GM12878 (cell line): ENCODE results near the gene TSFM. TPM values are rescaled to one million over a fixed set of nuclear protein-coding genes. Genes with fewer than 3 reads are reported as not detected.

Experiments
- ATAC-seq: fragments of 200-7000 bp; cut with Tn5 transposase; 3 replicates; pipeline ENCODE4 v1.9.1; 2020; ENCODE audit warnings: mild to moderate bottlenecking, moderate library complexity
- BruUV-seq: library from RNA; stranded (reverse); fragments of 400-500 nt; replicated peaks from 2 replicates; lab custom pipeline; 2021; lab: Mats Ljungman, UMichigan
- CTCF ChIA-PET: fragments of 300-600 bp; sonication (Branson Sonifier 250); formaldehyde crosslinking; extraction: SDS; loops from one replicate; lab custom pipeline; 2021; ENCODE audit warnings: inconsistent platforms; lab: Yijun Ruan, JAX
- POLR2A ChIA-PET: fragments of 350-600 bp; formaldehyde crosslinking; extraction: SDS; loops from one replicate; lab custom pipeline; 2021; ENCODE audit warnings: inconsistent platforms; lab: Charles Lee
- RAD21 ChIA-PET: fragments of 300-600 bp; sonication (Branson Sonifier 250); formaldehyde crosslinking; loops from one replicate; lab custom pipeline; 2023; ENCODE audit warnings: antibody characterized with exemption; ENCODE audit not compliant: unreplicated experiment; lab: Charles Lee
- SMC1A ChIA-PET: fragments of 300-600 bp; sonication (Branson Sonifier 250); formaldehyde crosslinking; loops from one replicate; lab custom pipeline; 2023; ENCODE audit not compliant: unreplicated experiment, uncharacterized antibody; lab: Charles Lee
- DNase-seq: peaks from one replicate; pipeline ENCODE4 v3.0.0-alpha.2; 2011; ENCODE audit warnings: low read depth, low spot score
- FAIRE-seq: peaks from 3 replicates; lab custom pipeline; 2011; peaks lifted over from hg19 to GRCh38; lab: Jason Lieb, UNC
- H2AFZ ChIP-seq: 2 replicates; pipeline ENCODE4 v1.6.0; 2011; ENCODE audit warnings: low read depth, low read length, control low read depth; ENCODE audit not compliant: control insufficient read depth
- H3K27ac ChIP-seq: 2 replicates; pipeline ENCODE4 v1.5.1; 2011; ENCODE audit warnings: control low read depth; ENCODE audit not compliant: control insufficient read depth, insufficient read depth
- H3K27me3 ChIP-seq, 2 experiments: replicated peaks in 1 of 2; 2 replicates each; pipeline versions ENCODE4 v1.6.0 to v1.6.1; 2011; ENCODE audit warnings: low read length in 1 of 2; ENCODE audit not compliant: control insufficient read depth in 2 of 2, insufficient read depth in 2 of 2
- H3K36me3 ChIP-seq, 2 experiments: 2 replicates each; pipeline ENCODE4 v1.5.1; 2011; ENCODE audit warnings: low read length in 1 of 2; ENCODE audit not compliant: control insufficient read depth in 2 of 2, insufficient read depth in 2 of 2
- H3K4me1 ChIP-seq: 2 replicates; pipeline ENCODE4 v1.6.1; 2011; ENCODE audit warnings: mild to moderate bottlenecking, low read length, moderate library complexity, mixed read lengths; ENCODE audit not compliant: control insufficient read depth, insufficient read depth
- H3K4me2 ChIP-seq: 2 replicates; pipeline ENCODE4 v1.6.0; 2011; ENCODE audit warnings: control low read depth; ENCODE audit not compliant: control insufficient read depth, insufficient read depth
- H3K4me3 ChIP-seq: fragments of 200-600 bp; sonication (generic); 2 replicates; pipeline ENCODE4 v1.5.1; 2016
- H3K79me2 ChIP-seq: 2 replicates; pipeline ENCODE4 v1.6.0; 2011; ENCODE audit warnings: low read length; ENCODE audit not compliant: control insufficient read depth, insufficient read depth
- H3K9ac ChIP-seq: 2 replicates; pipeline ENCODE4 v1.8.0; 2011; ENCODE audit warnings: low read length, control low read depth, mixed read lengths; ENCODE audit not compliant: control insufficient read depth, insufficient read depth
- H3K9me3 ChIP-seq: replicated peaks from 3 replicates; pipeline ENCODE4 v1.5.1; 2011; ENCODE audit warnings: mild to moderate bottlenecking, low read length; ENCODE audit not compliant: control insufficient read depth, insufficient read depth
- H4K20me1 ChIP-seq: 2 replicates; pipeline ENCODE4 v1.6.0; 2011; ENCODE audit not compliant: control insufficient read depth, insufficient read depth
- BACH1 ChIP-seq: fragments of 450-650 bp; IDR thresholded peaks from 2 replicates; pipeline ENCODE4 v1.6.1; 2017; ENCODE audit warnings: mild to moderate bottlenecking, borderline replicate concordance
- BCL11A ChIP-seq: IDR thresholded peaks from 2 replicates; pipeline ENCODE4 v1.6.1; 2011; ENCODE audit warnings: low read depth, low read length
- CEBPB ChIP-seq, 2 experiments: fragments of 150-350 bp in 1 of 2; IDR thresholded peaks; 2 replicates each; pipeline ENCODE4 v1.6.1; 2012 to 2014; ENCODE audit warnings: low read depth in 2 of 2, low read length in 2 of 2, borderline replicate concordance in 1 of 2, inconsistent platforms in 1 of 2
- CHD1 ChIP-seq: IDR thresholded peaks from 2 replicates; pipeline ENCODE4 v1.6.1; 2012; ENCODE audit warnings: low read depth, low read length, improper control_type of control experiment
- ESRRA ChIP-seq: IDR thresholded peaks from 2 replicates; pipeline ENCODE4 v1.6.1; 2012; ENCODE audit warnings: mild to moderate bottlenecking, low read length, improper control_type of control experiment
- HDAC2 ChIP-seq: fragments of 200-600 bp; sonication (generic); IDR thresholded peaks from 2 replicates; pipeline ENCODE4 v1.6.1; 2017
- PML ChIP-seq: IDR thresholded peaks from 2 replicates; pipeline ENCODE4 v1.6.1; 2012; ENCODE audit warnings: low read length, inconsistent platforms
- POLR2AphosphoS2 ChIP-seq: IDR thresholded peaks from 2 replicates; pipeline ENCODE4 v1.6.1; 2011; ENCODE audit warnings: low read depth, mild to moderate bottlenecking, low read length, improper control_type of control experiment, moderate library complexity
- RAD51 ChIP-seq: fragments of 450-650 bp; IDR thresholded peaks from 2 replicates; pipeline ENCODE4 v1.6.1; 2016; ENCODE audit warnings: moderate library complexity, mild to moderate bottlenecking, inconsistent platforms
- STAT1 ChIP-seq: fragments of 450-650 bp; conservative IDR thresholded peaks from 2 replicates; pipeline ENCODE4 v1.6.1; 2014; ENCODE audit warnings: antibody characterized with exemption, mild to moderate bottlenecking
- TBL1XR1 ChIP-seq: IDR thresholded peaks from 2 replicates; pipeline ENCODE4 v1.6.1; 2012; ENCODE audit warnings: low read depth, low read length, improper control_type of control experiment
- ZBTB11 ChIP-seq: fragments of 450-650 bp; formaldehyde crosslinking; IDR thresholded peaks from 2 replicates; pipeline ENCODE4 v1.5.0; 2022; ENCODE audit warnings: mild to moderate bottlenecking, missing genetic modification characterization
- ZNF274 ChIP-seq: IDR thresholded peaks from one replicate; pipeline ENCODE4 v1.8.0; 2011; ENCODE audit not compliant: insufficient read length, insufficient read depth
- WGBS: methylation state at CpG from one replicate; pipeline ENCODE4 v1.1.6; 2016; ENCODE audit warnings: low lambda C conversion rate; ENCODE audit not compliant: insufficient replicate concordance, insufficient coverage; ENCODE audit errors: missing lambda C conversion rate; 5-methylcytosine and 5-hydroxymethylcytosine counted together
- in situ Hi-C: fragments of 300-500 bp; cut with MboI; formaldehyde crosslinking; loops from 9 replicates; pipeline ENCODE4 v1.14.3; 2018; ENCODE audit warnings: mixed read lengths
- intact Hi-C: fragments of 100-400 bp; cut with micrococcal nuclease; formaldehyde crosslinking; loops from one replicate; pipeline ENCODE4 v1.14.2; 2022; ENCODE audit not compliant: unreplicated experiment
- polyA plus RNA-seq, 11 experiments: library from polyadenylated mRNA; depleted of rRNA in 4 of 11; unstranded in 6 of 11; stranded (reverse) in 5 of 11; fragments of >200 nt; fragmentation: Nextera tagmentation in 4 of 11; fragmentation: Illumina TruSeq in 1 of 11; extraction: Ambion mirVana in 4 of 11; extraction: Trizol in 1 of 11; gene quantifications; 1 replicate in 1 of 11; 2 replicates in 10 of 11; pipeline versions ENCODE4 v1.2.1 to v1.2.3, GENCODE V29; 2011 to 2016; ENCODE audit warnings: inconsistent platforms in 2 of 11, missing spikeins in 2 of 11, low read depth in 1 of 11
- total RNA-seq, 4 experiments: library from RNA; depleted of rRNA in 3 of 4; stranded (reverse); fragments of >200 nt in 3 of 4; fragmentation: Illumina TruSeq in 1 of 4; extraction: Trizol in 1 of 4; gene quantifications; 2 replicates each; pipeline versions ENCODE4 v1.2.1 to v1.2.3, GENCODE V29; 2013 to 2021

Gene TSFM
- total and polyA plus RNA-seq, 10 of the 15 experiments (the other 5 are each of a cell fraction or from before 2014, with no cell fraction given), result 36.7 to 132 (median 45.6) TPM

- Histone ChIP-seq H2AFZ (no peak overlapping the region), H3K79me2 (no peaks in the 10 kb centered on the region), H3K9ac (no peak overlapping the region), H3K27me3 (no peaks in the 10 kb centered on the region), H3K4me2 (no peak overlapping the region), H3K9me3 (no peaks in the 10 kb centered on the region), H4K20me1 (no peaks in the 10 kb centered on the region), H3K27ac (no peak overlapping the region), H3K4me3 (no peak overlapping the region), H3K36me3 (peaks cover 22 to 37% of the 10 kb centered on the region in 2 experiments), H3K4me1 (no peaks in the 10 kb centered on the region)
- ChIA-PET CTCF (interaction anchor here (0.6 kb wide), 1 partner anchor 11 kb away, joined by 3 read pairs; no protein-coding TSS in a partner anchor), SMC1A (interaction anchor here (1.0 to 1.5 kb wide), 2 partner anchors 77 to 82 kb away, joined by 3 to 4 read pairs; no protein-coding TSS in a partner anchor), RAD21 (no interaction called here), POLR2A (no interaction called here)
- in situ Hi-C loops (no loop called here), intact Hi-C loops (no loop called here)
- BruUV-seq, result no TSS peak
- no peak for DNase-seq
- 95% methylated on average over 9 of the region's 10 CpGs for WGBS
- TF ChIP-seq ESRRA (no peak), CEBPB (IDR thresholded peaks at IDR 0.05; ENCODE audit: borderline replicate concordance in 1 of 2, low read depth in 2 of 2, low read length in 2 of 2) (no peak)
- ATAC-seq, result no peak
- FAIRE-seq, result no peak
Measured at GRCh38 chr12:57821474-57822214, 39.1 kb downstream of the TSFM start.

- intact Hi-C loops, result no loop called here
- H3K79me2 ChIP-seq, result no peaks in the 10 kb centered on the region
- no peak overlapping the region for H3K9ac ChIP-seq
- no peak overlapping the region for H3K4me3 ChIP-seq
- ATAC-seq, result no peak
- no peak overlapping the region for H3K4me2 ChIP-seq
- no TSS peak for BruUV-seq
- ChIA-PET SMC1A (interaction anchor here (1.0 to 1.5 kb wide), 2 partner anchors 76 to 81 kb away, joined by 3 to 4 read pairs; no protein-coding TSS in a partner anchor), RAD21 (no interaction called here), CTCF (interaction anchor here (0.6 to 1.2 kb wide), 3 partner anchors 10 to 83 kb away, joined by 3 to 4 read pairs (median 3); no protein-coding TSS in a partner anchor), POLR2A (interaction anchor here (0.6 kb wide), 1 partner anchor 781 kb away, joined by 3 read pairs; no protein-coding TSS in a partner anchor)
- no peak for DNase-seq
- no peaks in the 10 kb centered on the region for H3K4me1 ChIP-seq
- in situ Hi-C loops, result no loop called here
- no peak overlapping the region for H3K27ac ChIP-seq
- peaks cover 30 to 46% of the 10 kb centered on the region in 2 experiments for H3K36me3 ChIP-seq
- H2AFZ ChIP-seq, result no peak overlapping the region
- H3K9me3 ChIP-seq, result no peaks in the 10 kb centered on the region
- WGBS, result 93% methylated on average over 10 of the region's 10 CpGs
- FAIRE-seq, result no peak
- H4K20me1 ChIP-seq, result no peaks in the 10 kb centered on the region
- H3K27me3 ChIP-seq, result no peaks in the 10 kb centered on the region
- TF ChIP-seq ZNF274 (no peak), BACH1 (no peak), STAT1 (no peak), PML (no peak), TBL1XR1 (no peak), POLR2AphosphoS2 (no peak), RAD51 (no peak), HDAC2 (no peak), BCL11A (no peak), CHD1 (no peak), ZBTB11 (CRISPR knock-in tag) (no peak)
Measured at GRCh38 chr12:57822392-57823130, 40.0 kb downstream of the TSFM start.
